Measurements from ENCODE around the gene JAZF1.
"Not testable (repeated sequence)": the region's sequence is repeated elsewhere in the genome, so short reads cannot be mapped to it uniquely, and the experiment has no call there.

JAZF1 gene

GRCh38 chr7:27860800-27861199 is 319.8 kb downstream of the JAZF1 start:
- no peak for DNase-seq

GRCh38 chr7:27856703-27857485 is 323.7 kb downstream of the JAZF1 start:
- DNase-seq = not testable (repeated sequence)

- DNase-seq = no peak
Measured at GRCh38 chr7:27850531-27850930, 330.1 kb downstream of the JAZF1 start.

GRCh38 chr7:27846388-27846787 is 334.2 kb downstream of the JAZF1 start:
- DNase-seq = peak; percentile 12

GRCh38 chr7:27843584-27844305 is 336.9 kb downstream of the JAZF1 start:
- DNase-seq = no peak

GRCh38 chr7:27842851-27843250 is 337.7 kb downstream of the JAZF1 start:
- DNase-seq = no peak

- no peak for DNase-seq
Measured at GRCh38 chr7:27842094-27842692, 338.4 kb downstream of the JAZF1 start.

GRCh38 chr7:27840760-27841364 is 339.7 kb downstream of the JAZF1 start:
- no peak for DNase-seq

- no peak for DNase-seq
Measured at GRCh38 chr7:27840313-27840712, 340.3 kb downstream of the JAZF1 start.

GRCh38 chr7:27839099-27839498 is 341.5 kb downstream of the JAZF1 start:
- DNase-seq = no peak

GRCh38 chr7:27836536-27836935 is 344.1 kb downstream of the JAZF1 start:
- DNase-seq = no peak

- no peak for DNase-seq
Measured at GRCh38 chr7:27835376-27835775, 345.2 kb downstream of the JAZF1 start.

- no peak for DNase-seq
Measured at GRCh38 chr7:27834179-27834921, 346.2 kb downstream of the JAZF1 start.

GRCh38 chr7:27826357-27826756 is 354.2 kb downstream of the JAZF1 start:
- no peak for DNase-seq

GRCh38 chr7:27825891-27826290 is 354.7 kb downstream of the JAZF1 start:
- DNase-seq = no peak

- DNase-seq = no peak
Measured at GRCh38 chr7:27822245-27822644, 358.4 kb downstream of the JAZF1 start.

GRCh38 chr7:27812706-27813105 is 367.9 kb downstream of the JAZF1 start:
- DNase-seq = no peak

GRCh38 chr7:27810186-27810585 is 370.4 kb downstream of the JAZF1 start:
- DNase-seq = no peak

- DNase-seq = no peak
Measured at GRCh38 chr7:27808626-27809025, 372.0 kb downstream of the JAZF1 start.

GRCh38 chr7:27804139-27804538 is 376.5 kb downstream of the JAZF1 start:
- no peak for DNase-seq

GRCh38 chr7:27802999-27803398 is 377.6 kb downstream of the JAZF1 start:
- no peak for DNase-seq

- no peak for DNase-seq
Measured at GRCh38 chr7:27799212-27799611, 381.4 kb downstream of the JAZF1 start.

GRCh38 chr7:27795977-27796376 is 384.6 kb downstream of the JAZF1 start:
- DNase-seq = no peak
